Sigmoid colon (tissue), 3 donors: ENCODE measurements around the gene STAP2.

Experiments
- CTCF ChIP-seq, 4 experiments: fragments of 450-650 bp in 3 of 4; fragments of 200-600 bp in 1 of 4; IDR thresholded peaks; one replicate each; pipeline ENCODE4 v1.5.1; 2016 to 2019; ENCODE audit warnings: antibody characterized with exemption in 4 of 4, mild to moderate bottlenecking in 3 of 4, moderate library complexity in 2 of 4
- POLR2A ChIP-seq, 2 donors: fragments of 450-650 bp; IDR thresholded peaks; one replicate each; pipeline ENCODE4 v1.6.1; 2016; ENCODE audit warnings: antibody characterized with exemption in 2 of 2, mild to moderate bottlenecking in 2 of 2, moderate library complexity in 2 of 2

GRCh38 chr19:4367781-4368127 is 29.1 kb upstream of the STAP2 start:
- no peak for TF ChIP-seq POLR2A (IDR thresholded peaks at IDR 0.05)
- no peak for TF ChIP-seq CTCF (IDR thresholded peaks at IDR 0.05)
